GM21390 (cell line): ENCODE measurements around the gene SOS1.
"Not testable (repeated sequence)": the region's sequence is repeated elsewhere in the genome, so short reads cannot be mapped to it uniquely, and the experiment has no call there.

ENCODE experiments used
- ATAC-seq: cut with Tn5 transposase; IDR thresholded peaks from one replicate; pipeline ENCODE4 v1.9.1; 2021; ENCODE audit not compliant: unreplicated experiment

The SOS1 gene

GRCh38 chr2:38977047-38977446 lies 143.8 kb downstream of the SOS1 start:
- ATAC-seq: no peak

- ATAC-seq: no peak
These were observed 145.8 kb downstream of the SOS1 start for GRCh38 chr2:38975042-38975441.

- ATAC-seq: no peak
These were observed 147.6 kb downstream of the SOS1 start for GRCh38 chr2:38973266-38973665.

DNA sequence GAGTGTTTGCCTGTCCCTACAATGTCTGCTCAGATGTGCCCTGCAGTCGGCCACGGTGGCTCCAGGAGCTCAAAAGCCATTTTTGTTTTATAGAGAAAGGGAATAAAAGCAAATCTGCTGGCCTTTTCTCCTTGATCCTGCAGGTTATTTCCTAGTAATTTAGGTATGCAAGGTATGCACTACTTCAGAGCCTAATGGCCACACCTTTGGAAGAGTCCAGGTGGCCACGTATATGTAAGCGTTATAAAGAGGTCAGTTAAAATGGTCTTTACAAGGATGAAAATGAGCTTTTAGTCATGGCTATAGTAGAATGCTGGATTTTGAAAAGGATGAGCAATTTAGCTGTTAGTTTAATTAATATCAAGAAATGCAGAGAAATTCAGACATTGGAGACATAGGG lies 149.5 kb downstream of the SOS1 start:
- no peak for ATAC-seq

DNA sequence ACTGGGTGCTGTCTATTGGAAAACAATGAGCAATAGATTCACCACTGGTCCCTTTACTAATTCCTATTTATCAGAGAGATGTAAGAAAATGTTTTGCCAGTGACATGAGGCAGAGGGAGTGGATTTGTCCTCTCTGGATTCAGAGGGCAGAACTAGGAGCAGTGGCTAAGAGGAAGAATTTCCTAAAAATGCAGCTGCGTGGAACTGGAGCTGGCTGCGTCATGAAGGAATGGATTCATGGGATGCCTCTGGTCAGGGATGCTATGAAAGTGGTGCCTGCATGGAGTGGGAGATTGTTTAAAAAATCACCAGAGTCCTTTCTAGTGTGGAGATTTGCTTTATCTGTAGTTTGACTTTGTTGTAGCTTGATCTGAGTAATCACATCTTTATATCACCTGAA lies 152.8 kb downstream of the SOS1 start:
- ATAC-seq: no peak

- ATAC-seq: no peak
These were observed 154.2 kb downstream of the SOS1 start for GRCh38 chr2:38966678-38967077.

DNA sequence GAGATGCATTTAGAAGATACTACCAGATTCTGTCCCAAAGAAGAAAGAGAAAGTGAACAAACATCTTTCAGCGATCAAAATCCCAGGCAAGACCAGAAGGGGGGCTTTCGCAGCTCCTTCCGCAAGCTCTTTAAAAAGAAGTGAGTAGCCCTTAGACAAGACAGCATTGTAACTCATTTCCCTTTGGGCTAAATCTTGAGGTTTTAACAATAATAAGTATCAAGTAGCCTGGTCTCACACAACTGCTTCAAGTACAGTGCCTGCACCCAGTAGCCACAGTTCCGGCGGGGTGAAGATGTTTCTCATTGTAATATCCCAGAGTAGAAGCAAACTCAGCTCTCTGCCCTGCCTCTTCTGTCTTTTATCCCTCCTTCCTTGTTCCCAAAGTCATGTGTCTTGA lies 154.8 kb downstream of the SOS1 start:
- ATAC-seq: no peak

GRCh38 chr2:38960609-38961320 lies 160.1 kb downstream of the SOS1 start:
- ATAC-seq: no peak

DNA sequence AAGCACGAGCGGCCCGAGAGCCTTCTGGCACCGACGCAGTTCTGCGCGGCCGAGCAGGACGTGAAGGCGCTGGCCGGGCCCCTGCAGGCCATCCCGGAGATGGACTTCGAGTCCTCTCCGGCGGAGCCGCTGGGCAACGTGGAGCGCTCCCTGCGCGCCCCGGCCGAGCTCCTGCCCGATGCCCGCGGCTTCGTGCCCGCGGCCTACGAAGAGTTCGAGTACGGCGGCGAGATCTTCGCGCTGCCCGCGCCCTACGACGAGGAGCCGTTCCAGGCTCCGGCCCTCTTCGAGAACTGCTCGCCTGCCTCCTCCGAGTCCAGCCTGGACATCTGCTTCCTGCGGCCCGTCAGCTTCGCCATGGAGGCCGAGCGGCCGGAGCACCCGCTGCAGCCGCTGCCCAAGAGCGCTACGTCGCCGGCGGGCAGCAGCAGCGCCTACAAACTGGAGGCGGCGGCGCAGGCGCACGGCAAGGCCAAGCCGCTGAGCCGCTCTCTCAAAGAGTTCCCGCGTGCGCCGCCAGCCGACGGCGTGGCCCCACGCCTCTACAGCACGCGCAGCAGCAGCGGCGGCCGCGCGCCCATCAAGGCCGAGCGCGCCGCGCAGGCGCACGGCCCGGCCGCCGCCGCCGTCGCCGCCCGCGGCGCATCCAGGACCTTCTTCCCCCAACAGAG lies 160.8 kb downstream of the SOS1 start:
- ATAC-seq: peak; percentile 89

- no peak for ATAC-seq
These were observed 161.4 kb downstream of the SOS1 start for GRCh38 chr2:38959466-38959865.

DNA sequence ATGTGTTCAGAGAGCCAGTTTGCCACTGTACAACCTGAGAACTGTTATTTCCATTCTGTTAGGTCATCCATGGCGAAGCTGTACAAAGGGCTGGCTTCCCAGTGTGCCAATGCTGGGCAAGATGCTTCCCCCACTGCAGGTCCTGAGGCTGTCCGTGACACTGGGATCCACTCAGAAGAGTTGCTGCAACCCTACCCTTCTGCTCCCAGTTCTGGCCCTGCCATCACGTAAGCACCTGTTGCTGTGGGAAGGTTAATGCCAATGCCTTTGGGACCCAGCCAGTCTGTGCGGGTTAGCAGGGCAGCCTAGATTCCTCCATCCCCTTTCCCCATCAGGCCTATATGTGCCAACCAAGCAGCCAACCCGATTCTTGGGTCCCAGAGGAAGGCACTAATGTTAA lies 162.9 kb downstream of the SOS1 start:
- ATAC-seq: no peak

GRCh38 chr2:38951766-38952165 lies 169.1 kb downstream of the SOS1 start:
- no peak for ATAC-seq

- ATAC-seq: no peak
These were observed 171.9 kb downstream of the SOS1 start for GRCh38 chr2:38948995-38949394.

GRCh38 chr2:38948387-38948882 lies 172.4 kb downstream of the SOS1 start:
- no peak for ATAC-seq

DNA sequence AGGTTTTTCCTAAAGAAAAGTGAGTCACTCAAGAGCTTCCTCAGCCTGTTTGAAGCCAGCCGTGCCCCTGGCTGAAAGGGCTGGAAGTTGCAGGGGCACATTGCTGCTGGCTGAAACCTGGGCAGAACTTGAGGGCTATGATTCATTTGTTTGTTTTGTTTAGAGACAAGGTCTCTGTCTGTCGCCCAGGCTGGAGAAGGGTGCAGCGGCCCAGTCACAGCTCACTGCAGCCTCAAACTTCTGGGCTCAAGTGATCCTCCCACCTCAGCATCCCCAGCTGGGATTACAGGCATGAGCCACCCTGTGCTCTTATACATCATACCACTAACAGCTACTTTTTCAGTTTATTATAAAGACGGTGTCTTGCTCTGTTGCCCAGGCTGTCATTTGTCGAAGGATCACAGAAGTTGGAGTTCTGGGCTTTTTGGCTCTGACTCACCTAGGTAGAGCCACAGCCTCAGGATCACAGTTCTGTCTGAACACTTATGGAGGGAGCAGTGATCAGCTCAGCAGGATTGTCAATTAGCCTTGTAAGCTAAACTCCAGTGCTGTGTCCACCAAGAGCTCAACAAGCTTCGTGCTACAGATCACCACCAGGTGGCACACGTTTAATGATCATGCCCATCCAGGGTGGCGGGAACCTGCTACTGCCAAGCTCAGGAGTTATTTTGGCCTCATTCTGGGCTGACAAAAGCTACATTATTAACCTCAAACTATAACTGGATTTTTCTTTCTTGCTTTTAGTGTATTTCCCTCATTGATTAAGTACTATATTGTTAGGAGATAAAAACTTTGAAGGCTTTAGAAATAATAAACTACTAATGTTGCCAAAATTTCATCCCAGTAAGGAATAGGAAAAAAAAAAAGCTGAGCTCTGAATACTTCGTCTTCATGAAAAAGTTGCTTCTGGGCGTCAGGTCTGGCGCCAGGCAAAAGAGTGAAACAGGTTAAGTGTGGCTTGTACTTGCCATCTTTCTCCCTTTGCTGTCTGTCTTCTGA lies 173.3 kb downstream of the SOS1 start:
- peak; percentile 84 for ATAC-seq

GRCh38 chr2:38945911-38946310 lies 174.9 kb downstream of the SOS1 start:
- no peak for ATAC-seq

DNA sequence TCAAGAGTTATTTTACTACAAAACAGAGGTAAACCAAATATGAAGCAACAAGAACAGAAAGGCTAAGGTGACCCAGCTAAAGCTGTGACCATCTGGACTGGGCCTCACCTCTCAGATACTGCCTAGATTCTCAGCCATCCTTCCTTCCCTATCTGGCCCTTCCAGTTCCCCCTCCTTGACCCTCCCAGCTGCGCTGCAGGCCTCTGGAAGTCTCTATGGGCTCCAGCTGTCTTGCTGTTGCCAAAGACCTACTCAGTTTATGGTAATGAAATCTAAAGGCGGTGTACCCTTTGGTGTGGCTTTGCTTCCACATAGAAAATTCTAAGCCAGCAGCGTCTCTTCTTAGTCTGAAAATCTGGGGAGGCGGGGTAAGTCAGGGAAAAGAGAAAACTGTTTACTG lies 175.5 kb downstream of the SOS1 start:
- ATAC-seq: no peak

- no peak for ATAC-seq
These were observed 177.1 kb downstream of the SOS1 start for GRCh38 chr2:38943784-38944183.

GRCh38 chr2:38940746-38941145 lies 180.1 kb downstream of the SOS1 start:
- no peak for ATAC-seq

DNA sequence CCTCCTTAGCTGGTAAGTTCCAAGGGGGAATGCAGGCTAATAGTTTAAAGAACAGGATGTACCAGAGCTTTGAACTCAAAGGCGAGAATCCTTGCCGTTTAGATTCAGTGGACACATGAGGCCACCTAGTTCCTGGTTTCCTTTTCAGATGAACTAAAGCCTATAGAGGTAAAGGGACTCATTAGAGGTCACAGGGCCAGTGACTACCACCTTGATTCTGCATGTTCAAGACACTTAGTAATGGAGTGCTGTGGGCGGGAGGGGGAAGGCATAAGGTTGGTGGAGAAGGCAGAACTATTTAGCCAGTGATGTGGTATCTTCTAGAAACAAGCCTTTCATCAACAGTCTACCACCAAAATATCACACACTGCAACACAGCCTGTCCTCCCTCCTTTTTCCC lies 183.3 kb downstream of the SOS1 start:
- ATAC-seq: no peak

GRCh38 chr2:38936516-38936915 lies 184.3 kb downstream of the SOS1 start:
- not testable (repeated sequence) for ATAC-seq
